ENCODE data around the gene CNOT6L.

- TF ChIP-seq CTCF (IDR thresholded peaks at IDR 0.05) (no peak), POLR2A (IDR thresholded peaks at IDR 0.05) (no peak)
Observed at GRCh38 chr4:77771566-77771965, 47.6 kb downstream of the CNOT6L start.
